NCI-H2081 treated with DMSO at 0.1 percent for 48 hours (cell line): ENCODE data around the gene PRMT5.

Source experiments
- DNase-seq: peaks from one replicate; lab custom pipeline; 2025; lab: John Stamatoyannopoulos, UW

Gene PRMT5

GRCh38 chr14:22896760-22897159 lies 32.4 kb downstream of the PRMT5 start:
- DNase-seq, result no peak

GRCh38 chr14:22896356-22896755 lies 32.8 kb downstream of the PRMT5 start:
- DNase-seq, result no peak

- DNase-seq, result no peak
Observed at GRCh38 chr14:22895402-22895801, 33.8 kb downstream of the PRMT5 start.

GRCh38 chr14:22893706-22894105 lies 35.5 kb downstream of the PRMT5 start:
- DNase-seq, result no peak

- DNase-seq, result no peak
Observed at GRCh38 chr14:22892488-22892887, 36.7 kb downstream of the PRMT5 start.

- DNase-seq, result no peak
Observed at GRCh38 chr14:22890416-22890815, 38.8 kb downstream of the PRMT5 start.

GRCh38 chr14:22888662-22889061 lies 40.5 kb downstream of the PRMT5 start:
- no peak for DNase-seq

GRCh38 chr14:22887990-22888378 lies 41.2 kb downstream of the PRMT5 start:
- no peak for DNase-seq

GRCh38 chr14:22887260-22887989 lies 41.8 kb downstream of the PRMT5 start:
- no peak for DNase-seq

GRCh38 chr14:22886500-22887259 lies 42.5 kb downstream of the PRMT5 start:
- DNase-seq, result no peak

- no peak for DNase-seq
Observed at GRCh38 chr14:22885975-22886374, 43.2 kb downstream of the PRMT5 start.

GRCh38 chr14:22884738-22885523 lies 44.2 kb downstream of the PRMT5 start:
- no peak for DNase-seq

GRCh38 chr14:22884076-22884737 lies 45.0 kb downstream of the PRMT5 start:
- no peak for DNase-seq

GRCh38 chr14:22883173-22883976 lies 45.8 kb downstream of the PRMT5 start, which contains the start of gene REM2:
TSS of gene REM2 (plus strand) at chr14:22883222. CDS start at chr14:22883288, 66 bp downstream.
- DNase-seq, result no peak

- no peak for DNase-seq
Observed at GRCh38 chr14:22882529-22883172, 46.5 kb downstream of the PRMT5 start.

- DNase-seq, result no peak
Observed at GRCh38 chr14:22882064-22882463, 47.1 kb downstream of the PRMT5 start.

- no peak for DNase-seq
Observed at GRCh38 chr14:22878271-22879246, 50.6 kb downstream of the PRMT5 start.

GRCh38 chr14:22877000-22877501 lies 52.1 kb downstream of the PRMT5 start:
- no peak for DNase-seq

GRCh38 chr14:22875748-22876319 lies 53.3 kb downstream of the PRMT5 start:
- DNase-seq, result no peak
